HL-60 (cell line): Measurements from ENCODE around the gene FERMT2.

Experiments
- DNase-seq, 2 experiments: peaks; one replicate each; pipeline ENCODE4 v3.0.0-alpha.2; 2010 to 2020; ENCODE audit warnings: low read depth in 1 of 2, low spot score in 1 of 2
- H3K27ac ChIP-seq: fragments of 250-450 bp; sonication (Bioruptor Pico); replicated peaks from 2 replicates; pipeline ENCODE4 v1.5.1; 2020; ENCODE audit warnings: mild to moderate bottlenecking, moderate library complexity
- H3K27me3 ChIP-seq: fragments of 250-450 bp; sonication (Bioruptor Pico); 2 replicates; pipeline ENCODE4 v1.5.1; 2021; ENCODE audit warnings: mild to moderate bottlenecking, moderate library complexity; ENCODE audit not compliant: insufficient read depth, poor library complexity, severe bottlenecking
- H3K4me3 ChIP-seq: replicated peaks from 2 replicates; pipeline ENCODE4 v1.5.1; 2011; ENCODE audit warnings: mild to moderate bottlenecking, control low read depth, low read length; ENCODE audit not compliant: insufficient read depth
- CTCF ChIP-seq: IDR thresholded peaks from one replicate; pipeline ENCODE4 v1.5.1; 2011; ENCODE audit warnings: low read length, control low read depth, inconsistent platforms; ENCODE audit not compliant: insufficient read depth
- GABPA ChIP-seq: IDR thresholded peaks from 2 replicates; pipeline ENCODE4 v1.6.1; 2012; ENCODE audit warnings: low read depth
- POLR2AphosphoS5 ChIP-seq: IDR thresholded peaks from 2 replicates; pipeline ENCODE4 v1.6.1; 2012; ENCODE audit warnings: low read depth
- REST ChIP-seq: IDR thresholded peaks from 2 replicates; pipeline ENCODE4 v1.6.1; 2012; ENCODE audit warnings: low read depth; ENCODE audit not compliant: insufficient replicate concordance
- SPI1 ChIP-seq: IDR thresholded peaks from 2 replicates; pipeline ENCODE4 v1.6.1; 2012; ENCODE audit warnings: low read depth, mild to moderate bottlenecking, borderline replicate concordance

Gene FERMT2

GRCh38 chr14:52879958-52880357 is 70.9 kb downstream of the FERMT2 start:
- no peak overlapping the region for H3K27ac ChIP-seq
- no peak overlapping the region for H3K4me3 ChIP-seq
- no peak for DNase-seq
- TF ChIP-seq SPI1: no peak
- no peak for TF ChIP-seq REST
- TF ChIP-seq CTCF: no peak
- TF ChIP-seq POLR2AphosphoS5: no peak
- no peak for TF ChIP-seq GABPA
- H3K27me3 ChIP-seq: peaks cover 5% of the 10 kb centered on the region

GRCh38 chr14:52878946-52879345 is 71.9 kb downstream of the FERMT2 start:
- H3K4me3 ChIP-seq: no peak overlapping the region
- H3K27me3 ChIP-seq: peaks cover 5% of the 10 kb centered on the region
- no peak for DNase-seq
- no peak overlapping the region for H3K27ac ChIP-seq
- TF ChIP-seq POLR2AphosphoS5 (no peak), SPI1 (no peak), CTCF (no peak), REST (no peak), GABPA (no peak)

- no peak for TF ChIP-seq GABPA
- TF ChIP-seq SPI1: no peak
- no peak for TF ChIP-seq REST
- TF ChIP-seq CTCF: no peak
- TF ChIP-seq POLR2AphosphoS5: no peak
- DNase-seq: no peak
- no peak overlapping the region for H3K27ac ChIP-seq
- H3K27me3 ChIP-seq: peaks cover 5% of the 10 kb centered on the region
- no peak overlapping the region for H3K4me3 ChIP-seq
Measured at GRCh38 chr14:52878469-52878868, 72.4 kb downstream of the FERMT2 start.
